A549 treated with AZD2906 at 1 μM for 4 hours (cell line): ENCODE data around the gene CYS1. TPM values are rescaled to one million over a fixed set of nuclear protein-coding genes. Genes with fewer than 3 reads are reported as not detected.

Source experiments
- total RNA-seq: library from RNA; stranded (reverse); fragments of 200-300 nt; extraction: Qiagen RNA extraction; gene quantifications from 5 replicates; pipeline ENCODE4 v1.2.3, GENCODE V29; 2022

The CYS1 gene, protein sequence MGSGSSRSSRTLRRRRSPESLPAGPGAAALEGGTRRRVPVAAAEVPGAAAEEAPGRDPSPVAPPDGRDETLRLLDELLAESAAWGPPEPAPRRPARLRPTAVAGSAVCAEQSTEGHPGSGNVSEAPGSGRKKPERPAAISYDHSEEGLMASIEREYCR
- 1.0 to 1.9 TPM (median 1.7 TPM) in 5 replicates for total RNA-seq

GRCh38 chr2:10079870-10080535 lies at the start of gene CYS1:
Gene CYS1, minus strand, starts transcription at chr2:10080411. Its CDS starts 188 bp downstream, at chr2:10080223.

DNA sequence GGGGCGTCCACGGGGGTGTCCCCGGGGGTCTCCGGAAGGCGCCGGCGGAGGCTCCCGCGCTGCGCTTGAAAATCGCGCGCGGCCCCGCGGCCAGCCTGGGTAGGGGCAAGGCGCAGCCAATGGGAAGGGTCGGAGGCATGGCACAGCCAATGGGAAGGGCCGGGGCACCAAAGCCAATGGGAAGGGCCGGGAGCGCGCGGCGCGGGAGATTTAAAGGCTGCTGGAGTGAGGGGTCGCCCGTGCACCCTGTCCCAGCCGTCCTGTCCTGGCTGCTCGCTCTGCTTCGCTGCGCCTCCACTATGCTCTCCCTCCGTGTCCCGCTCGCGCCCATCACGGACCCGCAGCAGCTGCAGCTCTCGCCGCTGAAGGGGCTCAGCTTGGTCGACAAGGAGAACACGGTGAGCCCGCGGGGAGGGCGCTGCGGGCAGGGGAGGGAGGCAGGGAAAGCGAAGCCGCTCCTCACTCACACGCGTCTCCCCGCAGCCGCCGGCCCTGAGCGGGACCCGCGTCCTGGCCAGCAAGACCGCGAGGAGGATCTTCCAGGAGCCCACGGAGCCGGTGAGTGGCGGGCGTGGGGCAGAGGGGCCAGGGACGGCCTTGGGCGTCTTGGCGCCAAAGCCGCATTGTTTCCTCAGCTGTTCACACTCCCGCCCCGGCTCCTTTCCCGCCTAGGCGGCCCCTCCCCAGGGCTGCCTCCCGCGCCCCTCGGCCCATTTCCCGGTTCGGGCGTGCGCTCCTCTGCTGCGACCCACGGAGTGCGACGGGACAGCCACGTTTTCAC lies 42.5 kb upstream of the CYS1 start, which contains the start of gene RRM2:
Gene RRM2 (plus strand): TSS at position 240 of the 781 bp plus-strand sequence. CDS start 60 bp downstream, at position 300.

DNA sequence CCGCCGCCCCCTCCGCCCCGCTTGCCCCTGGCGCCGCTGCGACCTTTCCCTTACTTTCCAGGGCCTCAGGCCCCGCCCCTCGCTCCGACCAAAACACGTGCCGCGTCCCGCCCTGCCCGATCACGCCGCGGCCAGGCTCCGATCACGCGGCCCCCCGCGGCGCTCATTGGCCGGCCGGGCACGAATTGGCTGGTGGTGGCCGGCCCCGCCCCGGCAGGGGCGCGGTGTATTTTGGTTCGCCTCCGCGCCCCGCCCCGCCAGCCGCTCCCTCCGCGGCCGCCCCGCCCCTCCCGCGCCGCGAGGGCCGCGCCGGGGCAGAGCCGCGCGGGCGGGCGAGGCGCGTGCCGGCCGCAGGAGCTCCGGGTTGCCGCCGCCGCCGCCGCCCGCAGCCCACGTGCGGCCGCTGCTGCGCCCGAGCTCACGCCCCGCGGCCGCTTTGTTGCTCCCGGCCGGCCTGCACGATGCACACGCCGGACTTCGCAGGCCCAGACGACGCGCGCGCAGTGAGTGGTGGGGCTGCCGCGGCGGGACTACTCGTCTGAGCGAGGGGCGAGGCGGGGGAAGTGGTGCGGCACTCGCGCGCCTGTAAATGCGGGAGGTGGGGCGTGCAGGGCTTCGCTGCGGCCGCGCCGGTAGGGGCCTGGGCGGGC lies 36.8 kb downstream of the CYS1 start, which contains the start of gene KLF11:
Gene KLF11 (plus strand): TSS at position 295 of the 650 bp plus-strand sequence. CDS start 167 bp downstream, at position 462.

Other genes with a start within 250 kb of the CYS1 start
- gene TAF1B, start 236.9 kb downstream of the CYS1 start, total RNA-seq = 21.4 to 47.3 TPM (median 23.8 TPM) in 5 replicates
- gene GRHL1, start 128.7 kb downstream of the CYS1 start, total RNA-seq = 0.93 to 1.3 TPM (median 1.1 TPM) in 5 replicates
- gene KLF11, start 36.9 kb downstream of the CYS1 start, total RNA-seq = 2.4 to 4.1 TPM (median 3.7 TPM) in 5 replicates
- 206 to 239 TPM (median 227 TPM) in 5 replicates for gene RRM2, start 42.3 kb upstream of the CYS1 start, total RNA-seq
- gene HPCAL1, start 222.5 kb upstream of the CYS1 start, total RNA-seq = 207 to 329 TPM (median 304 TPM) in 5 replicates